OCI-LY7 (cell line): ENCODE results near the gene CTDSPL. TPM values are rescaled to one million over a fixed set of nuclear protein-coding genes. Genes with fewer than 3 reads are reported as not detected.

Experiments used
- BruUV-seq: library from RNA; stranded (reverse); fragments of 400-500 nt; replicated peaks from 2 replicates; lab custom pipeline; 2021; lab: Mats Ljungman, UMichigan
- CTCF ChIA-PET: fragments of 300-600 bp; sonication (Branson Sonifier 250); formaldehyde crosslinking; loops from one replicate; lab custom pipeline; 2022; ENCODE audit warnings: antibody characterized with exemption; ENCODE audit not compliant: unreplicated experiment; lab: Charles Lee
- POLR2A ChIA-PET: fragments of 300-600 bp; sonication (Branson Sonifier 250); formaldehyde crosslinking; loops from one replicate; lab custom pipeline; 2022; ENCODE audit warnings: antibody characterized with exemption; lab: Charles Lee
- DNase-seq: peaks from one replicate; pipeline ENCODE4 v3.0.0-alpha.2; 2015; ENCODE audit warnings: low spot score
- H2AFZ ChIP-seq: fragments of 200-600 bp; sonication (generic), shearing (Covaris generic); 2 replicates; pipeline ENCODE4 v1.6.1; 2014; ENCODE audit warnings: mild to moderate bottlenecking, antibody characterized with exemption, low read length, moderate library complexity
- H3K27ac ChIP-seq: fragments of 200-600 bp; sonication (generic); 2 replicates; pipeline ENCODE4 v1.5.1; 2014; ENCODE audit warnings: mixed run types, low read depth, mild to moderate bottlenecking, moderate library complexity, low read length, inconsistent platforms; ENCODE audit not compliant: poor library complexity, severe bottlenecking
- H3K36me3 ChIP-seq: fragments of 200-600 bp; sonication (generic); 2 replicates; pipeline ENCODE4 v1.6.1; 2014; ENCODE audit warnings: mild to moderate bottlenecking, antibody characterized with exemption, low read length, moderate library complexity, mixed read lengths; ENCODE audit not compliant: insufficient read depth
- H3K4me1 ChIP-seq: fragments of 200-600 bp; sonication (generic); 2 replicates; pipeline ENCODE4 v1.5.1; 2014; ENCODE audit warnings: mild to moderate bottlenecking, low read length; ENCODE audit not compliant: insufficient read depth, poor library complexity, severe bottlenecking
- H3K4me2 ChIP-seq: fragments of 200-600 bp; sonication (generic); 2 replicates; pipeline ENCODE4 v1.6.1; 2014; ENCODE audit warnings: mild to moderate bottlenecking, low read length
- H3K4me3 ChIP-seq: fragments of 200-600 bp; sonication (generic); 2 replicates; pipeline ENCODE4 v1.5.1; 2014; ENCODE audit warnings: mild to moderate bottlenecking, low read depth, low read length; ENCODE audit not compliant: poor library complexity, severe bottlenecking
- H3K79me2 ChIP-seq: fragments of 200-600 bp; sonication (generic); 2 replicates; pipeline ENCODE4 v1.6.1; 2016; ENCODE audit warnings: low read depth, mild to moderate bottlenecking, low read length, moderate library complexity, mixed read lengths; ENCODE audit not compliant: insufficient read depth
- H3K9me2 ChIP-seq: fragments of 200-600 bp; sonication (generic); 2 replicates; pipeline ENCODE4 v1.6.1; 2016; ENCODE audit warnings: mild to moderate bottlenecking, low read length, mixed read lengths; ENCODE audit not compliant: insufficient read depth
- H3K9me3 ChIP-seq: fragments of 200-600 bp; sonication (generic); 2 replicates; pipeline ENCODE4 v1.6.1; 2014; ENCODE audit warnings: mild to moderate bottlenecking, mixed run types, low read length, mixed read lengths
- H4K20me1 ChIP-seq: fragments of 200-600 bp; sonication (generic); 2 replicates; pipeline ENCODE4 v1.6.1; 2014; ENCODE audit warnings: mild to moderate bottlenecking, antibody characterized with exemption, low read length, moderate library complexity, mixed read lengths; ENCODE audit not compliant: insufficient read depth
- CTCF ChIP-seq: fragments of 200-600 bp; sonication (generic); conservative IDR thresholded peaks from 2 replicates; pipeline ENCODE4 v1.5.1; 2014; ENCODE audit warnings: mild to moderate bottlenecking, antibody characterized with exemption, low read length, moderate library complexity, mixed read lengths
- EZH2phosphoT487 ChIP-seq: fragments of 200-600 bp; sonication (generic); IDR thresholded peaks from 2 replicates; pipeline ENCODE4 v1.6.1; 2018; ENCODE audit warnings: low read depth, borderline replicate concordance, mild to moderate bottlenecking, mixed run types, antibody characterized with exemption, low read length, moderate library complexity, mixed read lengths
- intact Hi-C: fragments of 100-400 bp; cut with micrococcal nuclease; formaldehyde crosslinking; loops from one replicate; pipeline ENCODE4 v1.10.0; 2022; ENCODE audit not compliant: unreplicated experiment
- total RNA-seq, 2 experiments: library from RNA; depleted of rRNA in 1 of 2; stranded (reverse); fragments of >200 nt in 1 of 2; shearing (Covaris generic) in 1 of 2; gene quantifications; 2 replicates each; pipeline ENCODE4 v1.2.3, GENCODE V29; 2014 to 2022

The CTDSPL gene
- total RNA-seq, 2 experiments from 2014 or later, result 0.38 TPM; not detected in 1

DNA sequence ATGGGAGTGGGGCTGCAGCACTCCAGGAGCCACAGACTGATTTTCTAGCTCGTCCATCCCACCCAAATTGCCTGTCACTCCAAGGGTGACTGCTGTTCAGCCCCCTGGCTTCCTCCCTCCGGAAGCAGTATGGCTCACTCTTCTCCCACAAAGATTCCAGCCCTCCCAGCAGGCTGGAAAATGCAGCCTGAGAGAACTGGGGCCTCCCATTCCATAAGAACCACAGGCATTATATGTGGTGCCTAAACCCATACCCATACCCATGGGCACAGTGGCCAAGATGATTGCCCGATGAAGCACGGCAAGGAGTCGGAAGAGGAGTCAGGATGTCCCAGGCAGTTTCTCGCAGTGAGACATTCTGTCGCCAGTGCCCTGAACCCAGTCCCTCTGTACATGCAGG lies 122.9 kb downstream of the CTDSPL start:
- no peaks in the 10 kb centered on the region for H3K36me3 ChIP-seq
- H4K20me1 ChIP-seq, result no peaks in the 10 kb centered on the region
- no peak overlapping the region for H3K4me2 ChIP-seq
- BruUV-seq, result no TSS peak
- DNase-seq, result no peak
- H3K4me1 ChIP-seq, result peaks cover 3% of the 10 kb centered on the region
- intact Hi-C loops, result no loop called here
- no peaks in the 10 kb centered on the region for H3K9me2 ChIP-seq
- CTCF ChIA-PET, result no interaction called here
- no peaks in the 10 kb centered on the region for H3K79me2 ChIP-seq
- POLR2A ChIA-PET, result no interaction called here
- H2AFZ ChIP-seq, result no peak overlapping the region
- H3K9me3 ChIP-seq, result no peaks in the 10 kb centered on the region
- no peak overlapping the region for H3K4me3 ChIP-seq
- TF ChIP-seq CTCF (no peak), EZH2phosphoT487 (no peak)
- no peak overlapping the region for H3K27ac ChIP-seq

GRCh38 chr3:37985637-37986320 lies 124.1 kb downstream of the CTDSPL start:
- H3K79me2 ChIP-seq, result no peaks in the 10 kb centered on the region
- H3K4me3 ChIP-seq, result no peak overlapping the region
- peaks cover 3% of the 10 kb centered on the region for H3K4me1 ChIP-seq
- H2AFZ ChIP-seq, result no peak overlapping the region; the same call in 1 of the 2 replicates
- CTCF ChIA-PET, result interaction anchor here (0.6 kb wide), 1 partner anchor 696 kb away, joined by 3 read pairs; no protein-coding TSS in a partner anchor
- no peaks in the 10 kb centered on the region for H3K9me2 ChIP-seq
- no peak overlapping the region for H3K27ac ChIP-seq
- no peaks in the 10 kb centered on the region for H3K36me3 ChIP-seq
- no peaks in the 10 kb centered on the region for H3K9me3 ChIP-seq
- intact Hi-C loops, result no loop called here
- BruUV-seq, result no TSS peak
- no peak for DNase-seq
- POLR2A ChIA-PET, result no interaction called here
- no peak overlapping the region for H3K4me2 ChIP-seq
- TF ChIP-seq EZH2phosphoT487, result no peak
- TF ChIP-seq CTCF, result peak; percentile 30; the same call in 1 of the 2 replicates
- H4K20me1 ChIP-seq, result no peaks in the 10 kb centered on the region
